Mucosa of descending colon (tissue), 3 donors: ENCODE measurements around the gene OSBPL2. TPM values are rescaled to one million over a fixed set of nuclear protein-coding genes. Genes with fewer than 3 reads are reported as not detected.

ENCODE experiments used
- ATAC-seq: fragments of 200-7000 bp; cut with Tn5 transposase; one replicate; pipeline ENCODE4 v1.9.1; 2020; ENCODE audit warnings: mild to moderate bottlenecking, moderate library complexity
- DNase-seq, 3 donors: peaks; one replicate each; pipeline ENCODE4 v3.0.0-alpha.2; 2020
- H3K36me3 ChIP-seq: fragments of 200-600 bp; one replicate; pipeline ENCODE4 v1.8.0; 2021; ENCODE audit warnings: low read depth, mild to moderate bottlenecking
- H3K4me1 ChIP-seq: fragments of 200-600 bp; one replicate; pipeline ENCODE4 v1.8.0; 2021; ENCODE audit warnings: low read depth, mild to moderate bottlenecking
- H3K4me3 ChIP-seq: fragments of 200-600 bp; one replicate; pipeline ENCODE4 v1.8.0; 2021; ENCODE audit warnings: mild to moderate bottlenecking
- H3K9me3 ChIP-seq: fragments of 200-600 bp; one replicate; pipeline ENCODE4 v1.8.0; 2021; ENCODE audit warnings: mild to moderate bottlenecking
- intact Hi-C, 2 donors: fragments of 100-400 bp; cut with DNase I in 1 of 2; cut with micrococcal nuclease in 1 of 2; formaldehyde crosslinking; loops; one replicate each; pipeline versions ENCODE4 v1.11.0 to v1.11.1; 2022; cut with DNase I, micrococcal nuclease
- total RNA-seq, 3 donors: library from RNA; stranded (reverse); fragmentation: NEBNext Ultra II Directional in 2 of 3; extraction: Animal tissue kit (Norgen Biotek cat#: 25700) in 2 of 3; gene quantifications; one replicate each; pipeline versions ENCODE4 v1.2.1 to v1.2.4, GENCODE V29; 2021 to 2023
- TF ChIP-seq, protein P1 (sequence below): fragments of 200-600 bp; IDR thresholded peaks from one replicate; pipeline ENCODE4 v1.8.0; 2022; ENCODE audit warnings: antibody characterized with exemption, mild to moderate bottlenecking
- donor health status: DM: no; HTN: no; CAD: no; lungs with moderate emphysema.
- donor health status: DM: no; HTN: no; CAD: no.
- donor health status: DM: no; HTN: yes; CAD: no.

The OSBPL2 gene
- total RNA-seq, 3 donors from 2014 or later = 87.0 to 111 (median 91.6) TPM

DNA sequence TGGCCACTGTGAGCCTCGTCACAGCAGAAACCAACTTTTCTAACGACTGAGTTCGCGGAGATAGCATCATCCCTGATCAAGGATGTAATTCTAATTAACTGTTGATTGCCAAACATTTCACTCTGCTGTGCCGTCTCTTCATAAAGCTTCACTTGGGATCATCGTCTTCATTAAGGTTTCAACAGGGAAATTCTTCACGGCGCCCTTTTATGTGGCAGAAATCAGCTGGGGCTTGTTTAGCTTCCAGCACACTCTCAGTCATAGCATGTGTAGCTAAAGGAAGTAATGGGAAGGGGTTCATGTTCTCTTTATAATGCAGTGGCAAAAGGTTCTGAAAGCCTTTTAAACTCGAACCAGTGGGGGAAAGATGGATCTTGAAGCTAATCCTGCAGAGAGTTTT lies 55.6 kb downstream of the OSBPL2 start:
- no peak for ATAC-seq
- TF ChIP-seq, protein P1, sequence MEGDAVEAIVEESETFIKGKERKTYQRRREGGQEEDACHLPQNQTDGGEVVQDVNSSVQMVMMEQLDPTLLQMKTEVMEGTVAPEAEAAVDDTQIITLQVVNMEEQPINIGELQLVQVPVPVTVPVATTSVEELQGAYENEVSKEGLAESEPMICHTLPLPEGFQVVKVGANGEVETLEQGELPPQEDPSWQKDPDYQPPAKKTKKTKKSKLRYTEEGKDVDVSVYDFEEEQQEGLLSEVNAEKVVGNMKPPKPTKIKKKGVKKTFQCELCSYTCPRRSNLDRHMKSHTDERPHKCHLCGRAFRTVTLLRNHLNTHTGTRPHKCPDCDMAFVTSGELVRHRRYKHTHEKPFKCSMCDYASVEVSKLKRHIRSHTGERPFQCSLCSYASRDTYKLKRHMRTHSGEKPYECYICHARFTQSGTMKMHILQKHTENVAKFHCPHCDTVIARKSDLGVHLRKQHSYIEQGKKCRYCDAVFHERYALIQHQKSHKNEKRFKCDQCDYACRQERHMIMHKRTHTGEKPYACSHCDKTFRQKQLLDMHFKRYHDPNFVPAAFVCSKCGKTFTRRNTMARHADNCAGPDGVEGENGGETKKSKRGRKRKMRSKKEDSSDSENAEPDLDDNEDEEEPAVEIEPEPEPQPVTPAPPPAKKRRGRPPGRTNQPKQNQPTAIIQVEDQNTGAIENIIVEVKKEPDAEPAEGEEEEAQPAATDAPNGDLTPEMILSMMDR = no peak
- Histone ChIP-seq H3K9me3 (no peaks in the 10 kb centered on the region), H3K4me3 (no peak overlapping the region), H3K4me1 (no peaks in the 10 kb centered on the region), H3K36me3 (peaks cover 14% of the 10 kb centered on the region)
- no peak for DNase-seq
- intact Hi-C loops = no loop called here

DNA sequence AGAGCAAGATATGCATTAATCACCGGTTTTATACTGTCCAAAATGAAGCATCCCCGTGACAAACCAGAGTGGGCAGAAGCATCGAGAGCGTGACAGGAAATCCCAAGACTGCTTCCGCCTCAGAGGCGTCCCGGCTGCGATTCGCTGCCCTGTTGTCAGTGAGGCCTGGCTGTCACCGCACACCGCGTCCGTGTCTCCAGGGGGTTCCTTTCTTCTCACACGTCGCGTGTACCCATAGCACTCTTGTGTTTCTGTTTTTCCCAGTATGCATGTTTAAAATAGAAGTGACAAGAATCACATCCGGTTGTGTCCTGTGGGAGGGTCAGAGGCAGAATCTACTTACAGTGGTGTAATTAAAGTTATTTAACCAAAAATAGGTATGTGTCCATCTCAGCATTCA lies 56.2 kb downstream of the OSBPL2 start:
- intact Hi-C loops = no loop called here
- TF ChIP-seq, protein P1 = no peak
- ATAC-seq = no peak
- Histone ChIP-seq H3K4me1 (no peaks in the 10 kb centered on the region), H3K36me3 (peaks cover 14% of the 10 kb centered on the region), H3K4me3 (no peak overlapping the region), H3K9me3 (no peaks in the 10 kb centered on the region)
- DNase-seq = peak in 1 of 3 donors; percentile 38

DNA sequence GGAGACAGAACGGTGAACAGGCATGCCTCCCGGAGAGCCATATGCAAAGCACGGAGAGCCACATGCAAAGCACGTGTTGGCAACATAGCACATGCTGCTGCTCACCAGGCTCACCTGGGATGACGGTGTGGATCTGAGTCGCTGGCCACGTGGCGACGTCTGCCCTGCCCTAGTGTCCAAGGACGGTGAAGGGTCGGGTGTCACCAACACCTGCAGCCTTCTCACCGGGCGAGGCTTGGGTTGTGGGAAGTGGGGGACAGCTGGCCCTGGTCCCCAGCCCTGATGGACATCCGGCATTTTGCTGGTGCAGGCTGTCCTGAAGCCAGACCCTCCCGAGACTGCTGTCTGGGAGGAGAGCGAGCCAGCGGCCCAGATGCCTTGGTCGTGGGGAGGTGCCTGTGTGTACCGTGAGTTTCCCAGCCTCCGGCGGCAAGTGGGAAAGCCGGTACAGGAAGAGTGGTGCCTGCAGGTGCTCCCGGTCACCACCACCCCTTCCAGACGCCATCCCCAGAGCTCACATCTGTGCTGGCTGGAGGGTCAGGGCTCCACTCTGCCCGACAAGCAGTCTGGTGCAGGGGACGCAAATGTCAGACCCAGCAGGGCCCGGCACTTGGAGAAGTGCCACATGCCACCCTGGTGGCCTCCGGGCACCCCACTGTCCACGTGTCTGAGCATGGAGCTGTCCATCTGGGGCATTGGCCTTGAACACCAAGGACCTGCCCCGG lies 58.6 kb downstream of the OSBPL2 start:
- DNase-seq (peak in 1 of 3 donors; percentile 49), ATAC-seq (no peak)
- H3K4me1 ChIP-seq = no peaks in the 10 kb centered on the region
- TF ChIP-seq, protein P1 = no peak
- peaks cover 14% of the 10 kb centered on the region for H3K36me3 ChIP-seq
- H3K9me3 ChIP-seq = no peaks in the 10 kb centered on the region
- H3K4me3 ChIP-seq = no peak overlapping the region
- intact Hi-C loops = no loop called here

DNA sequence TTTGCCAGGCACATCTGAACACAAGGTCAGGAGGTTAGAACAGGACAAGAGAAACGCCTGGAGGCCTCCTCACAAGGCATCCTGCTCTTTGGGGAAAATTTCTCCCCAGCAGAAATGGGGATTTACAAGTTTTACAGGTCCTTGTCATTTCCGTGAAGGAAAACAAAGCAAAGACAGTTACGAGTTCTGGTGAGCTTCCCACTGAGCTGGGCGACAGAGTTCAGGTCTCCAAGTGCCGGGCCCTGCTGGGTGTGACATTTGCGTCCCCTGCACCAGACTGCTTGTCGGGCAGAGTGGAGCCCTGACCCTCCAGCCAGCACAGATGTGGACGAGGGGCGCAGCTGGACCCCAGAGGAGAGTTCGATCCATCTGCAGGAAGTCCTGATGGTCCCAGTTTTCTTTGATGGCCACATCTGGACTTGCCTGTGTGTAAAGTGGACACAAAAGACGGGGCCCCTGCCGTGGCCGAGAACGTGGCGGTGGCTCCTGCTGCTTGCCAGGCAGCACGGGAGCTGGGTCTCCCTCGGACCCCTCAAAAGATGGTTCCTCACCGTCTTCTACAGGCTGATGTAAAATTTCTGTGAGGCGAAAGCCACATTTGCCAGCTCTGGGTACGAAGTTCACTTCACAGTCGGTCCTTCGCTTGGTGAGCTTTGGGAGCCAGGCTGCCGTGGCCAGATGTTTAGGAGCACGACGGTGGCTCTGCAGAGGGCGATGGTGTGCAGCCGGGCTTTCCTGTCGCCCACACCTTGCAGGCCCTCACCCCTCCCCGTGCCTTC lies 59.3 kb downstream of the OSBPL2 start:
- peak in 1 of 3 donors; percentile 34 for DNase-seq
- peaks cover 10% of the 10 kb centered on the region for H3K36me3 ChIP-seq
- H3K4me3 ChIP-seq = no peak overlapping the region
- no peaks in the 10 kb centered on the region for H3K9me3 ChIP-seq
- ATAC-seq = no peak
- TF ChIP-seq, protein P1 = no peak
- no peaks in the 10 kb centered on the region for H3K4me1 ChIP-seq
- intact Hi-C loops = no loop called here

DNA sequence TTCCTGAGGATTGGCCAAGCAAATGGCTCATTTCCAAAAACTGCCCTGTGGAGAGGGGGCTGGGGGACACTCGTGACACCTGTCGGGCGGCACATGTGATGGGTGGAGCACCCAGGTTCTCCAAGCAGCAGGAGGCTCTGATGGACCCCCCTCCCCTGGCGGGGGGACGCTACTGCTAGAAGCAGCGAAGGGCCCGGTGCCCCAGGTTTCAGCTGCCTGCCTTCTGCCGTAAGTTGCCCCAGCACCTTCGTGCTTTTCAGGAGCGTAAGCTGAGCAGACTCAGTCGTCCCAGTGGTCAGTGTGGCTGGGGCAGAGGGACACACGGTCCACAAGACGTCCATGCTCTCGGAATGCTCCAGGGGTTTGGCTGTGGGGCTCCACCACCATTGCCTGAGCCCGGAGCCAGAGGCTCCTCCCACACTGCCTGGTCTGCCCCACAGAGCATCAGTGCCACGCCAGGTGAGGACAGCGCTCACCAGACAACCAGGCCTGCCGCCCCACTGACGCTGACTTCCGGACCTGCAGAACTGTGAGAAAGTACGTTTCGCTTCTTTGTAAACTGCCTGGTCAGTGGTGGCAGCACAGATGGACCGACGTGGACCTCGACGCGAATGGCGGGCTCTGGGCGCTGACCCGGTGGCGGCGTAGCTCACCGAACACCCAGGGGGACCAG lies 60.4 kb downstream of the OSBPL2 start:
- Histone ChIP-seq H3K4me1 (peaks cover 4% of the 10 kb centered on the region), H3K36me3 (peaks cover 8% of the 10 kb centered on the region), H3K4me3 (no peak overlapping the region), H3K9me3 (no peaks in the 10 kb centered on the region)
- TF ChIP-seq, protein P1 = no peak
- DNase-seq = peak in 1 of 3 donors; percentile 45
- intact Hi-C loops = no loop called here
- ATAC-seq = no peak
